WTC11 (cell line): Measurements from ENCODE around the gene LRSAM1. TPM values are rescaled to one million over a fixed set of nuclear protein-coding genes. Genes with fewer than 3 reads are reported as not detected.
A peak's percentile ranks its signal among the peaks of the same experiment; 100 is the strongest.

Experiments used
- ATAC-seq: fragments of 200-7000 bp; cut with Tn5 transposase; 2 replicates; pipeline ENCODE4 v1.10.0; 2021; ENCODE audit warnings: mild to moderate bottlenecking, moderate library complexity
- CTCF ChIA-PET: fragments of 300-600 bp; sonication (Branson Sonifier 250); formaldehyde crosslinking; loops from one replicate; lab custom pipeline; 2021; ENCODE audit warnings: antibody characterized with exemption; lab: Charles Lee
- POLR2A ChIA-PET: fragments of 350-600 bp; sonication (Branson Sonifier 250); formaldehyde crosslinking; loops from one replicate; lab custom pipeline; 2021; ENCODE audit warnings: antibody characterized with exemption; lab: Charles Lee
- DNase-seq: peaks from one replicate; pipeline ENCODE4 v3.0.0; 2021; ENCODE audit warnings: low spot score
- H3K27ac Mint-ChIP-seq: 2 replicates; pipeline ENCODE4 v1.8.0; 2021; ENCODE audit warnings: mixed read lengths
- H3K27me3 Mint-ChIP-seq: 2 replicates; pipeline ENCODE4 v1.8.0; 2021; ENCODE audit warnings: low read depth, mild to moderate bottlenecking, moderate library complexity, mixed read lengths
- H3K36me3 Mint-ChIP-seq: 2 replicates; pipeline ENCODE4 v1.8.0; 2021; ENCODE audit warnings: mixed read lengths
- H3K4me1 Mint-ChIP-seq: 2 replicates; pipeline ENCODE4 v1.8.0; 2022; ENCODE audit warnings: mixed read lengths
- H3K4me3 Mint-ChIP-seq: 2 replicates; pipeline ENCODE4 v1.8.0; 2021; ENCODE audit warnings: mild to moderate bottlenecking, moderate library complexity, mixed read lengths
- H3K9me3 Mint-ChIP-seq: 2 replicates; pipeline ENCODE4 v1.8.0; 2021; ENCODE audit warnings: mixed read lengths
- CBFB ChIP-seq: sonication (generic); formaldehyde crosslinking; IDR thresholded peaks from 2 replicates; pipeline ENCODE4 v1.8.1; 2022; ENCODE audit warnings: mild to moderate bottlenecking, low read depth, missing genetic modification reagents
- ESRRA ChIP-seq: sonication (generic); formaldehyde crosslinking; IDR thresholded peaks from 2 replicates; pipeline ENCODE4 v1.8.1; 2022; ENCODE audit warnings: mild to moderate bottlenecking, missing genetic modification reagents, borderline replicate concordance
- FOXP1 ChIP-seq: sonication (generic); formaldehyde crosslinking; IDR thresholded peaks from 2 replicates; pipeline ENCODE4 v1.8.0; 2022; ENCODE audit warnings: missing genetic modification reagents, mild to moderate bottlenecking, moderate library complexity, borderline replicate concordance
- GRHL2 ChIP-seq: fragments of 250-450 bp; sonication (Bioruptor Pico); IDR thresholded peaks from 2 replicates; pipeline ENCODE4 v1.8.0; 2022; ENCODE audit warnings: mild to moderate bottlenecking, moderate library complexity; ENCODE audit not compliant: insufficient replicate concordance, severe bottlenecking
- IRF1 ChIP-seq: sonication (generic); formaldehyde crosslinking; IDR thresholded peaks from 2 replicates; pipeline ENCODE4 v1.8.0; 2023; ENCODE audit warnings: missing genetic modification reagents
- IRF2 ChIP-seq: sonication (generic); formaldehyde crosslinking; IDR thresholded peaks from 2 replicates; pipeline ENCODE4 v1.8.0; 2022; ENCODE audit warnings: low read depth, missing genetic modification reagents, borderline replicate concordance
- JUN ChIP-seq: sonication (generic); formaldehyde crosslinking; IDR thresholded peaks from 2 replicates; pipeline ENCODE4 v1.8.0; 2023; ENCODE audit warnings: mild to moderate bottlenecking, missing genetic modification reagents
- NFYB ChIP-seq: sonication (generic); formaldehyde crosslinking; conservative IDR thresholded peaks from 2 replicates; pipeline ENCODE4 v1.8.0; 2022; ENCODE audit warnings: low read depth, missing genetic modification reagents
- NR1H2 ChIP-seq: sonication (generic); formaldehyde crosslinking; IDR thresholded peaks from 2 replicates; pipeline ENCODE4 v1.9.0; 2021; ENCODE audit warnings: mild to moderate bottlenecking, moderate library complexity, missing genetic modification reagents
- NR3C1 ChIP-seq: sonication (generic); formaldehyde crosslinking; conservative IDR thresholded peaks from 2 replicates; pipeline ENCODE4 v1.8.1; 2023; ENCODE audit warnings: low read depth, mild to moderate bottlenecking, missing genetic modification reagents
- SMAD4 ChIP-seq: sonication (generic); formaldehyde crosslinking; IDR thresholded peaks from 2 replicates; pipeline ENCODE4 v1.8.0; 2022; ENCODE audit warnings: mild to moderate bottlenecking, missing genetic modification reagents
- SP1 ChIP-seq: sonication (generic); formaldehyde crosslinking; conservative IDR thresholded peaks from 2 replicates; pipeline ENCODE4 v1.8.1; 2022; ENCODE audit warnings: missing genetic modification reagents
- USF2 ChIP-seq: sonication (generic); formaldehyde crosslinking; IDR thresholded peaks from 2 replicates; pipeline ENCODE4 v1.8.1; 2023; ENCODE audit warnings: mild to moderate bottlenecking, missing genetic modification reagents, moderate library complexity
- ZBTB43 ChIP-seq: sonication (generic); formaldehyde crosslinking; IDR thresholded peaks from 2 replicates; pipeline ENCODE4 v1.8.1; 2023; ENCODE audit warnings: mild to moderate bottlenecking, missing genetic modification reagents
- ZNF121 ChIP-seq: sonication (generic); formaldehyde crosslinking; IDR thresholded peaks from 2 replicates; pipeline ENCODE4 v1.8.0; 2023; ENCODE audit warnings: missing genetic modification reagents
- ZNF219 ChIP-seq: sonication (generic); formaldehyde crosslinking; IDR thresholded peaks from 2 replicates; pipeline ENCODE4 v1.8.0; 2023; ENCODE audit warnings: missing genetic modification reagents, mild to moderate bottlenecking, borderline replicate concordance
- ZNF263 ChIP-seq: sonication (generic); formaldehyde crosslinking; IDR thresholded peaks from 2 replicates; pipeline ENCODE4 v1.8.1; 2022; ENCODE audit warnings: low read depth, mild to moderate bottlenecking, moderate library complexity, missing genetic modification reagents
- ZSCAN18 ChIP-seq: fragments of 250-450 bp; sonication (Bioruptor Pico); IDR thresholded peaks from 2 replicates; pipeline ENCODE4 v2.1.2; 2022; ENCODE audit warnings: mild to moderate bottlenecking, moderate library complexity
- total RNA-seq: library from RNA; stranded (reverse); gene quantifications from 3 replicates; pipeline ENCODE4 v1.2.3, GENCODE V29; 2021

Gene LRSAM1
- total RNA-seq, 1 experiment from 2014 or later: 32.4 TPM

- TF ChIP-seq ZBTB43 (no peak), CBFB (no peak), USF2 (no peak), ZNF263 (CRISPR knock-in tag) (no peak), ZNF219 (CRISPR knock-in tag) (no peak), NR3C1 (CRISPR knock-in tag) (no peak), IRF1 (no peak), ZSCAN18 (CRISPR knock-in tag) (no peak), FOXP1 (CRISPR knock-in tag) (no peak), GRHL2 (CRISPR knock-in tag) (no peak), NFYB (CRISPR knock-in tag) (no peak), NR1H2 (CRISPR knock-in tag) (no peak), JUN (CRISPR knock-in tag) (no peak), IRF2 (CRISPR knock-in tag) (no peak), SP1 (CRISPR knock-in tag) (no peak)
- peaks cover 31% of the 10 kb centered on the region for H3K4me1 Mint-ChIP-seq
- H3K4me3 Mint-ChIP-seq: no peak overlapping the region
- no peaks in the 10 kb centered on the region for H3K27me3 Mint-ChIP-seq
- peaks cover 17% of the 10 kb centered on the region for H3K36me3 Mint-ChIP-seq
- H3K27ac Mint-ChIP-seq: peak overlapping the region; percentile 53
- DNase-seq (no peak), ATAC-seq (no peak)
- ChIA-PET CTCF (no interaction called here), POLR2A (no interaction called here)
- peaks cover 10% of the 10 kb centered on the region for H3K9me3 Mint-ChIP-seq
These were observed 79.1 kb downstream of the LRSAM1 start for GRCh38 chr9:127530206-127530941.

- DNase-seq: no peak
- CTCF ChIA-PET: interaction anchor here (0.9 to 2.2 kb wide), 4 partner anchors 9 to 203 kb away, joined by 3 to 8 read pairs (median 7); partner anchors contain the start of gene TOR2A
These were observed 80.4 kb downstream of the LRSAM1 start for GRCh38 chr9:127531676-127532075.

More at GRCh38 chr9:127531676-127532075, 80.4 kb downstream of the LRSAM1 start:
- Mint-ChIP-seq H3K27me3 (no peaks in the 10 kb centered on the region), H3K27ac (peak overlapping the region; percentile 83), H3K9me3 (no peaks in the 10 kb centered on the region), H3K4me3 (no peak overlapping the region), H3K36me3 (peaks cover 6% of the 10 kb centered on the region), H3K4me1 (peaks cover 28% of the 10 kb centered on the region)
- no peak for TF ChIP-seq ZBTB43
- TF ChIP-seq ZNF121 (CRISPR knock-in tag): no peak
- no peak for TF ChIP-seq SMAD4 (CRISPR knock-in tag)
- no peak for TF ChIP-seq ESRRA (CRISPR knock-in tag)
- POLR2A ChIA-PET: no interaction called here
- no peak; the same call in 1 of the 2 replicates for ATAC-seq
